ENCODE results near the gene SPDYE9. TPM values are rescaled to one million over a fixed set of nuclear protein-coding genes. Genes with fewer than 3 reads are reported as not detected.
"Not testable (repeated sequence)": the region's sequence is repeated elsewhere in the genome, so short reads cannot be mapped to it uniquely, and the experiment has no call there.

The SPDYE9 gene
- total and polyA plus RNA-seq, 5 donors from 2014 or later: 0.15 TPM; not detected in 4

DNA sequence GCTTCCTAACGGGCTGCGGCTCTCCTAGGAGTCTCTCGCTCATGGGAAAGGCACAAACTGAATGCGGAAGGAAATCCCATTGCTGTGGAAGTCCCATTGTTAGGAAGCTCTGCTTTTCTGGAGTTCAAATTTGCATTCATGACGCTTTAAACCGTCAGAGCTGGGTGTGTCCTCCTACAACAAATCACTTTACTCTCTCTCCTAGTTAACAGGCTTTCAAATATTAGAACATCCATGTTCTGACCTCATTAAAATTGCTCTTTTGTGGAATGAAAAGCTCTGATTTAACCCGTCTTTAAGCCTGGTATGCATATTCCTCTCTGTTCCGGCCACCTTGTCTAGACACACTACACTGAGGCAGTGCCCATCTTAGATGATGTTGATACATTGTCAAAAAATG, 56.2 kb downstream of the SPDYE9 start, which contains the start of gene SPDYE8:
Gene SPDYE8, minus strand, starts transcription at position 101 of the 400 bp plus-strand sequence. CDS start 1,800 bp downstream, outside the sequence.
- H3K4me1 Mint-ChIP-seq; H3K36me3 Mint-ChIP-seq; H3K27ac Mint-ChIP-seq; H3K9me3 ChIP-seq (ENCODE audit: control insufficient read depth in 2 of 2, low read length in 2 of 2); H3K9me3 Mint-ChIP-seq; H3K4me3 Mint-ChIP-seq; ATAC-seq (ENCODE audit: low read depth in 2 of 2); DNase-seq; H3K4me3 ChIP-seq (ENCODE audit: low read depth, low read length); H3K27ac ChIP-seq (ENCODE audit: insufficient read depth, low read length, poor library complexity, severe bottlenecking); H3K36me3 ChIP-seq (ENCODE audit: control insufficient read depth, insufficient read depth, low read length); H3K27me3 ChIP-seq (ENCODE audit: control insufficient read depth, insufficient read depth, low read length); H3K27me3 Mint-ChIP-seq; H3K4me1 ChIP-seq (ENCODE audit: control insufficient read depth, insufficient read depth, low read length, poor library complexity, severe bottlenecking): not testable (repeated sequence)

Other genes with a start within 250 kb of the SPDYE9 start
- 66.9 TPM for gene POM121, start 160.9 kb downstream of the SPDYE9 start, total RNA-seq
- 1 to 10 TPM; 6.1 to 8.9 (median 7.8) TPM for gene POM121, start 160.9 kb downstream of the SPDYE9 start, polyA plus RNA-seq
- 3.3 TPM for gene TRIM74, start 116.6 kb downstream of the SPDYE9 start, total RNA-seq
- not detected for gene TRIM74, start 116.6 kb downstream of the SPDYE9 start, polyA plus RNA-seq
- not detected for gene SPDYE8, start 56.3 kb downstream of the SPDYE9 start, total RNA-seq
- gene SPDYE8, start 56.3 kb downstream of the SPDYE9 start, polyA plus RNA-seq: under 1 TPM in 1 of 4 donors, not detected in 3; 0.15 TPM
- not detected for gene SPDYE11, start 28.1 kb downstream of the SPDYE9 start, total RNA-seq
- under 1 TPM in 1 of 4 donors, not detected in 3; 0.15 TPM for gene SPDYE11, start 28.1 kb downstream of the SPDYE9 start, polyA plus RNA-seq
- 31.8 TPM for gene NSUN5, start 222.8 kb upstream of the SPDYE9 start, total RNA-seq
- 10 to 100 TPM; 47.6 to 60.2 (median 58.2) TPM for gene NSUN5, start 222.8 kb upstream of the SPDYE9 start, polyA plus RNA-seq
- not detected for gene TRIM50, start 242.0 kb upstream of the SPDYE9 start, total RNA-seq
- gene TRIM50, start 242.0 kb upstream of the SPDYE9 start, polyA plus RNA-seq: not detected
- gene FKBP6, start 242.1 kb upstream of the SPDYE9 start, total RNA-seq: not detected
- gene FKBP6, start 242.1 kb upstream of the SPDYE9 start, polyA plus RNA-seq: not detected

Measured in CD4-positive, CD25-positive, alpha-beta regulatory T cell (primary cell).